SK-N-MC (cell line): ENCODE data around the gene NPLOC4.
A peak's percentile ranks its signal among the peaks of the same experiment; 100 is the strongest.

Experiments used
- DNase-seq: peaks from one replicate; pipeline ENCODE4 v3.0.0-alpha.2; 2011; ENCODE audit warnings: low read depth, low spot score
- H3K27ac ChIP-seq: fragments of 200-600 bp; sonication (generic); 2 replicates; pipeline ENCODE4 v1.5.1; 2016; ENCODE audit warnings: mixed run types
- H3K36me3 ChIP-seq: fragments of 200-600 bp; sonication (generic); 2 replicates; pipeline ENCODE4 v1.6.1; 2017; ENCODE audit warnings: antibody characterized with exemption, low read length, mixed read lengths; ENCODE audit not compliant: insufficient read depth
- H3K4me3 ChIP-seq: fragments of 200-600 bp; sonication (generic); 2 replicates; pipeline ENCODE4 v1.5.1; 2016
- H3K9ac ChIP-seq: fragments of 200-600 bp; sonication (generic); 2 replicates; pipeline ENCODE4 v1.8.0; 2017; ENCODE audit warnings: mixed run types, mixed read lengths; ENCODE audit not compliant: insufficient read length
- H3K9me3 ChIP-seq: fragments of 200-600 bp; sonication (generic); 2 replicates; pipeline ENCODE4 v1.6.1; 2017; ENCODE audit warnings: low read depth, mild to moderate bottlenecking, antibody characterized with exemption, low read length, moderate library complexity, mixed read lengths
- EZH2 ChIP-seq: fragments of 200-600 bp; sonication (generic); IDR thresholded peaks from one replicate; pipeline ENCODE4 v1.6.1; 2017; ENCODE audit warnings: antibody characterized with exemption
- FOXP2 ChIP-seq: optimal IDR thresholded peaks from 2 replicates; pipeline ENCODE3; 2011; ENCODE audit warnings: mild to moderate bottlenecking, moderate library complexity; ENCODE audit not compliant: insufficient read depth; ENCODE audit errors: extremely low read length, control extremely low read depth
- POLR2AphosphoS5 ChIP-seq: IDR thresholded peaks from 2 replicates; pipeline ENCODE4 v1.6.1; 2012; ENCODE audit warnings: mild to moderate bottlenecking, low read depth, low read length, borderline replicate concordance

NPLOC4 gene

GRCh38 chr17:81607431-81607830 lies 29.5 kb downstream of the NPLOC4 start:
- no peak overlapping the region for H3K9ac ChIP-seq
- no peak for DNase-seq
- H3K36me3 ChIP-seq: peaks cover 74% of the 10 kb centered on the region
- H3K4me3 ChIP-seq: no peak overlapping the region
- peak overlapping the region; percentile 13; the same call in 1 of the 2 replicates for H3K27ac ChIP-seq
- no peaks in the 10 kb centered on the region for H3K9me3 ChIP-seq
- TF ChIP-seq POLR2AphosphoS5: no peak
- TF ChIP-seq FOXP2: no peak
- no peak for TF ChIP-seq EZH2

- H3K9me3 ChIP-seq: no peaks in the 10 kb centered on the region
- H3K9ac ChIP-seq: no peak overlapping the region
- peak overlapping the region; percentile 26 for H3K27ac ChIP-seq
- H3K36me3 ChIP-seq: peaks cover 82% of the 10 kb centered on the region
- DNase-seq: no peak
- TF ChIP-seq POLR2AphosphoS5 (no peak), FOXP2 (no peak), EZH2 (no peak)
- H3K4me3 ChIP-seq: no peak overlapping the region
These were observed 32.9 kb downstream of the NPLOC4 start for GRCh38 chr17:81603846-81604610.

GRCh38 chr17:81601525-81602120 lies 35.3 kb downstream of the NPLOC4 start:
- DNase-seq: peak; percentile 52
- no peak for TF ChIP-seq POLR2AphosphoS5
- no peak for TF ChIP-seq FOXP2
- TF ChIP-seq EZH2: no peak
- H3K9ac ChIP-seq: no peak overlapping the region
- H3K36me3 ChIP-seq: peaks cover 78% of the 10 kb centered on the region
- H3K9me3 ChIP-seq: no peaks in the 10 kb centered on the region
- H3K27ac ChIP-seq: 0 out of 2 replicates have a peak overlapping the region, but pooled peaks have one; percentile 36
- no peak overlapping the region for H3K4me3 ChIP-seq

DNA sequence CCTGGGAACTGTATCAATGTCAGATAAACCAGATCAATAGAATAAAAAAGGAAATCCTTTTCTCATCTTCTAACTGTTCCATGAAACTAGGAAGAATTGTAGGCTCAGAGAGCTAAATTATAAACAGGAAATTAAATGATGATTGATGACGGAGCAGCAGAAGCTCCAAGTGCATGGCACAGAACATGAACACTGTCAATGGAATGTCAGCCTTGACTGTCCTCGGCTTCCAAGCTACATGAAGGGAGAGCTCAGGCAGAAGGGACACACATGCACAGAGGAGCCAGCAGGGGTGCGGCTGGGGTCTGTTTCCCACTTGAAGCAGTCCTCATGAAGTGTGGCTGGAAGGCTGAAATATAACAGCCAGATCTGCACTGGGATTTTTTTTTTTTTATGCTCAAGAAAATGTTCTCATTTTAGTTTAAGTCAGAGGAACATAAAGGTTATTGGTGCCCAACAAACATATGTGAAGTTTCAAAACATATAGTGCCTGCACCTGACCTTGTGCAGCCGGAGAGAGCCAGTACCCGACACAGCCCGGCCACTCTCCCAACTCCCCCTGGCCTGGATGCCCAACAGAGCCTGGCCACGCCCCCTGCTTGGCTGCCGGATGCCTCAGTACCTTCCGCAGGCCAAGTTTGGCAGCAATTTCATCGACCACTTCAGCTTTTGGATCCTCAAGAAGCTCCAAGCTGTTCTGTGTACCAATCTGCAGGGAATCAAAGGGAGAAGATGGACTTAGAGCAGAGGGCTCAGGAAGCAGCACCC lies 37.0 kb downstream of the NPLOC4 start:
- no peak for DNase-seq
- Histone ChIP-seq H3K4me3 (no peak overlapping the region), H3K27ac (peak overlapping the region; percentile 73), H3K9ac (peak overlapping the region; percentile 26), H3K36me3 (peaks cover 79% of the 10 kb centered on the region), H3K9me3 (no peaks in the 10 kb centered on the region)
- TF ChIP-seq POLR2AphosphoS5 (no peak), EZH2 (no peak), FOXP2 (no peak)

DNA sequence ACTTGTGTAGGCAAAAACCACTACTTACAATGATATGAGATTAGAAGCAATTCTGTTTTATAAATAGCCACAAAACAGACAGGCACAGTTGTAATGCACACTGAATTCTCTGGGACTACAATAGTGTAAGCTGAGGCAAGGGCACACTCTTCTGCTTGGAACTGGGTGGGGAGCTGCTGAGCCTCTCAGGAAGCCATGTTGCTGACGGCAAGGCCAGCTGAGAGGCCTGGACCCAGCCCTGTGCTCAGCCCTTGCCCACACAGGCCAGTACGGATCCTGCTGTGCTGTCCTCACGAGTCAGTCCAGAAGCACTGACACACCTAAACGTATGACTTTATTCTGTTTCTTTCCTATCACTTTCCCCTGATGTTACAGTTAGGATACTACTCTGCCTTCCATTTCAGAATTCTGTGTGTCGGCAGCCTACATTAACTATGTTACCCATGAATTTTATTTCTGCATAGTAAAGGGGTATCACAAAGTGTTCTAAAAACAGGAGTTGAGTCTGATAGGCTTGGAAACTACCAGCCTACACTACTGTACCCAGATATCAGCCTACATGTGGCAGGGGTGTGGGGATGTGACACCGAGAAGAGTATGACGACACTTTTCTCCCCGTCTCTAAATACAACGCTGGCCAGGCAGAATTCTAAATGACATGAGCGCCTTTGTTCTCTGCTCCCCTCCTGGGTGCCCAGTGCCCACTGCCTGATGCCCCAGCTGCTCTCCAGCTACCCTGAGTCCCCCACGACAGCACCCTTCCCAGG lies 43.6 kb downstream of the NPLOC4 start:
- no peak for DNase-seq
- Histone ChIP-seq H3K27ac (0 out of 2 replicates have a peak overlapping the region, but pooled peaks have one; percentile 46), H3K36me3 (peaks cover 83% of the 10 kb centered on the region), H3K9ac (no peak overlapping the region), H3K4me3 (no peak overlapping the region), H3K9me3 (no peaks in the 10 kb centered on the region)
- no peak for TF ChIP-seq FOXP2
- TF ChIP-seq EZH2: no peak
- TF ChIP-seq POLR2AphosphoS5: no peak

DNA sequence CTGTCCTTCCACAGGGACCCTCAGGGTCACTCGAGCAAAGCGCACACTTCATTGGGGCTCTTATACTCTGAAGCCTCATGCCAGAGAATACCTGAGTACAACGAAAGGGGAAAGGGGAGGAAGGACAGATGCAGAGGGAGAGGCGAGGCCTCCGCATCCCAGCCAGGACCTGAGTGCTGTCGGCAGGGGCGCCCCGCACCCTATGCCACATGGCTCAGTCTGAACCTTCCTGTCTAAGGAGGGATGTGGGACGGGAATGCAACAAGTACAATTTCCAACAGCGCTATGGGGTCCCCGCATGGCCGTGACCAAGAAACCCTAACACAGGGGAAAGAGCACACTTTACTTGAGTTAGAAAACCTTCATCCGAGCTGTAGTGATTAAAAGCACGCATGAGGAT lies 44.9 kb downstream of the NPLOC4 start:
- peaks cover 81% of the 10 kb centered on the region for H3K36me3 ChIP-seq
- no peaks in the 10 kb centered on the region for H3K9me3 ChIP-seq
- no peak overlapping the region for H3K4me3 ChIP-seq
- no peak overlapping the region for H3K27ac ChIP-seq
- DNase-seq: no peak
- no peak overlapping the region for H3K9ac ChIP-seq
- TF ChIP-seq EZH2: no peak
- no peak for TF ChIP-seq POLR2AphosphoS5
- no peak for TF ChIP-seq FOXP2

GRCh38 chr17:81590121-81590520 lies 46.8 kb downstream of the NPLOC4 start:
- H3K36me3 ChIP-seq: peaks cover 83% of the 10 kb centered on the region
- no peak overlapping the region for H3K4me3 ChIP-seq
- no peaks in the 10 kb centered on the region for H3K9me3 ChIP-seq
- TF ChIP-seq EZH2 (no peak), POLR2AphosphoS5 (no peak), FOXP2 (no peak)
- no peak for DNase-seq
- H3K27ac ChIP-seq: no peak overlapping the region
- no peak overlapping the region for H3K9ac ChIP-seq
